ENCODE data around the gene MRPL45.
"Not testable (repeated sequence)": the region's sequence is repeated elsewhere in the genome, so short reads cannot be mapped to it uniquely, and the experiment has no call there.

The MRPL45 gene

GRCh38 chr17:38296834-38297517, at the start of gene MRPL45:
Gene MRPL45 (plus strand): TSS chr17:38297168. CDS start chr17:38297184, 16 bp downstream.
- DNase-seq: peak; percentile 96

- DNase-seq: not testable (repeated sequence)
These were observed 43.8 kb upstream of the MRPL45 start for GRCh38 chr17:38253191-38253590.

GRCh38 chr17:38254357-38254756, 42.6 kb upstream of the MRPL45 start:
- DNase-seq: not testable (repeated sequence)

- peak; percentile 88 for DNase-seq
These were observed 39.9 kb upstream of the MRPL45 start for GRCh38 chr17:38257013-38257621.

GRCh38 chr17:38265974-38266506, 30.9 kb upstream of the MRPL45 start:
- DNase-seq: not testable (repeated sequence)

GRCh38 chr17:38266571-38266970, 30.4 kb upstream of the MRPL45 start:
- DNase-seq: not testable (repeated sequence)

GRCh38 chr17:38268138-38268537, 28.8 kb upstream of the MRPL45 start:
- DNase-seq: not testable (repeated sequence)

GRCh38 chr17:38269045-38269444, 27.9 kb upstream of the MRPL45 start:
- not testable (repeated sequence) for DNase-seq

GRCh38 chr17:38269552-38269951, 27.4 kb upstream of the MRPL45 start:
- not testable (repeated sequence) for DNase-seq

- not testable (repeated sequence) for DNase-seq
These were observed 11.0 kb upstream of the MRPL45 start for GRCh38 chr17:38285994-38286393.

GRCh38 chr17:38286501-38287091, 10.4 kb upstream of the MRPL45 start:
- DNase-seq: not testable (repeated sequence)

- DNase-seq: not testable (repeated sequence)
These were observed 8.6 kb upstream of the MRPL45 start for GRCh38 chr17:38288217-38288827.

- not testable (repeated sequence) for DNase-seq
These were observed 7.2 kb upstream of the MRPL45 start for GRCh38 chr17:38289760-38290159.

- DNase-seq: not testable (repeated sequence)
These were observed 1.2 kb upstream of the MRPL45 start for GRCh38 chr17:38295602-38296365.

GRCh38 chr17:38315497-38315896, 18.5 kb downstream of the MRPL45 start:
- no peak for DNase-seq

GRCh38 chr17:38317081-38317480, 20.1 kb downstream of the MRPL45 start:
- DNase-seq: no peak

GRCh38 chr17:38320482-38320881, 23.5 kb downstream of the MRPL45 start:
- no peak for DNase-seq

- peak; percentile 77 for DNase-seq
These were observed 25.3 kb downstream of the MRPL45 start for GRCh38 chr17:38322156-38322779.

- no peak for DNase-seq
These were observed 25.9 kb downstream of the MRPL45 start for GRCh38 chr17:38322897-38323296.

- DNase-seq: no peak
These were observed 27.3 kb downstream of the MRPL45 start for GRCh38 chr17:38324141-38324697.

- no peak for DNase-seq
These were observed 27.8 kb downstream of the MRPL45 start for GRCh38 chr17:38324772-38325171.
